Measurements from ENCODE around the gene LRRC2.

DNA sequence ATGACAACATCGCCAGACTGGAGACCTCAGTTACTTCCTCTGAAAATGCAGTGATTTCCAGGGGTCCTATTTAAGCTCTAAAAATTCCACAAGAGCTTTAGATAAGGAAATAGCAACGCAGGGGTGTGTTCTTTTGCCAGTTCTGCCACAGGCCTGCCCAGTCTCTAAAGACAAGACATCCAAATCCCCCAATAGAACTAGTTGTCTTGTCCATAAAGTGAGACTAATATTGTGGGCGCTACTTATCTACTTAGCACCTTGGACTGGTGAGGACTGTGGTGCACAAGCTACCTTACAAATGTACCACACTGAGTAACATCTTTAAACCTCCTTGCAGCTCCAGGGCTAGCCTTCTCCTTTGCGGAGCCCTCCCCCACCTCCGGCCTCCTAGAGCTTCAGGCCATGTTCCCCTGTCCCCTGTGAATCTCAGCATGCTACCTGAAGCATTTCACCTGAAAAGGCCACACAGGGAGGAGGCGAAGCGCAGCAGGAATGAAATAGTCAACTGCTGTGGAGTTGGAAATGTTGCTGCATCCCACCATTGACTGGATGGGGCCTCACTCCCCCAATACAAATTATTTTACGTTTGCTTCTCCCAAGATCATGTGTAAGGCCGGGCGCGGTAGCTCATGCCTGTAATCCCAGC, 9.6 kb upstream of the LRRC2 start:
- TF ChIP-seq, protein P1, sequence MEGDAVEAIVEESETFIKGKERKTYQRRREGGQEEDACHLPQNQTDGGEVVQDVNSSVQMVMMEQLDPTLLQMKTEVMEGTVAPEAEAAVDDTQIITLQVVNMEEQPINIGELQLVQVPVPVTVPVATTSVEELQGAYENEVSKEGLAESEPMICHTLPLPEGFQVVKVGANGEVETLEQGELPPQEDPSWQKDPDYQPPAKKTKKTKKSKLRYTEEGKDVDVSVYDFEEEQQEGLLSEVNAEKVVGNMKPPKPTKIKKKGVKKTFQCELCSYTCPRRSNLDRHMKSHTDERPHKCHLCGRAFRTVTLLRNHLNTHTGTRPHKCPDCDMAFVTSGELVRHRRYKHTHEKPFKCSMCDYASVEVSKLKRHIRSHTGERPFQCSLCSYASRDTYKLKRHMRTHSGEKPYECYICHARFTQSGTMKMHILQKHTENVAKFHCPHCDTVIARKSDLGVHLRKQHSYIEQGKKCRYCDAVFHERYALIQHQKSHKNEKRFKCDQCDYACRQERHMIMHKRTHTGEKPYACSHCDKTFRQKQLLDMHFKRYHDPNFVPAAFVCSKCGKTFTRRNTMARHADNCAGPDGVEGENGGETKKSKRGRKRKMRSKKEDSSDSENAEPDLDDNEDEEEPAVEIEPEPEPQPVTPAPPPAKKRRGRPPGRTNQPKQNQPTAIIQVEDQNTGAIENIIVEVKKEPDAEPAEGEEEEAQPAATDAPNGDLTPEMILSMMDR (IDR thresholded peaks at IDR 0.05) = no peak
- TF ChIP-seq EP300 (IDR thresholded peaks at IDR 0.05) = no peak
- no peak for TF ChIP-seq POLR2A (IDR thresholded peaks at IDR 0.05)
